HUDEP-2 (cell line): Measurements from ENCODE around the gene RELB.
"Not testable (repeated sequence)": the region's sequence is repeated elsewhere in the genome, so short reads cannot be mapped to it uniquely, and the experiment has no call there.

Source experiments
- DNase-seq, 76 experiments: peaks; one replicate each; lab custom pipeline; 2025; ENCODE audit not compliant: unreplicated experiment in 76 of 76; lab: John Stamatoyannopoulos, UW

RELB gene

DNA sequence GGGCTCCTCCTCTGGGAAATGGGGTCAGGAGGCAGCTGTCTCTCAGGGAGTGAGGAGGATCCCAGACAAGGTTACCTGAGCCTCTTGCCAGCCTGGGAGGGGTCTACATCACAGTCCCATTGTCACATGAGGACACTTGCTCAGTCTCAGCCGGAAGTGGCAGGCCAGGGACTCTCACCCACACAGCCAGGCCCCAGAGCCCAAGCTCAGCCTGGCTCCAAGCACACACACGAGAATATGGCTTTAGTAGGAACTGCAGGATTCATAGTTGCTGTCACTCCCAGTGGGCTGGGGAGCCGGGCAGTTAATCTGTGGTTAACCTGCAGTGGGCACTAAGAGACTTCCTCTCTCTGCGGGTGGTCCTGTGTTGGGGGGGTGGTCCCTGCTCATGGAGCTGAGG, 15.8 kb upstream of the RELB start:
- no peak for DNase-seq

DNA sequence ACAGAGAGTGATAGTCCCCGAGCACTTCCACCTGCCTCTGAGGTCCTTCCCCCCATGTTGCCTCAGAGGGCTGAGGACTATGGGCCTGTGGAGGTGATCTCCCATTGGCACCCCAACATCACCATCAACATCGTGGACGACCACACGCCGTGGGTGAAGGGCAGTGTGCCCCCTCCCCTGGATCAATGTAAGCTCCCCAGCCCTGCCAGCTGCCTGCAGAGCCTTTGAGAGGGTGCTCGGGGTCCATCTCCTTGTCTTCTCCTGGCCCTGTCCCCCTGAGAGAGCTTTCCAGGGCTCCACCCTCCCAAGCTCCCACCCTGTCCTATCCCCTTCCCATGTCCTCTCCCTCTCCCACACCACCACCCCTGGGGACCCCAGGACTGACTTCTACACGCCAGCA, 14.9 kb upstream of the RELB start:
- DNase-seq, result no peak

DNA sequence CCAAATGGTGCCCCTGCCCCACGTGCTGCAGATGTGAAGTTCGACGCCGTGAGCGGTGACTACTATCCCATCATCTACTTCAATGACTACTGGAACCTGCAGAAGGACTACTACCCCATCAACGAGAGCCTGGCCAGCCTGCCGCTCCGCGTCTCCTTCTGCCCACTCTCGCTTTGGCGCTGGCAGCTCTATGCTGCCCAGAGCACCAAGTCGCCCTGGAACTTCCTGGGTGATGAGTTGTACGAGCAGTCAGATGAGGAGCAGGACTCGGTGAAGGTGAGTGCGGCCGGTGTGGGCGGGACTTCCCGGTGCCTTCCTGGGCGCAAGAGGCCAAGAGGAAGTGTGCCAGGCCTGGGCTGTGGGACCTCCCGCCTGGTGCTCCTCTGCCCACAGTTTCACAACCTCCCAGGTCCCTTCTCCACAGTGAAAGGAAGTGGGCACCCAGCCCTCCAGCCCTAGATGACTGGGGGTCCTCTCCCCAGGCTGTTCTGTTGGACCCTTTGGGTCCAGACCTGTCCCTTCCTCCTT, 14.1 kb upstream of the RELB start:
- no peak for DNase-seq

DNA sequence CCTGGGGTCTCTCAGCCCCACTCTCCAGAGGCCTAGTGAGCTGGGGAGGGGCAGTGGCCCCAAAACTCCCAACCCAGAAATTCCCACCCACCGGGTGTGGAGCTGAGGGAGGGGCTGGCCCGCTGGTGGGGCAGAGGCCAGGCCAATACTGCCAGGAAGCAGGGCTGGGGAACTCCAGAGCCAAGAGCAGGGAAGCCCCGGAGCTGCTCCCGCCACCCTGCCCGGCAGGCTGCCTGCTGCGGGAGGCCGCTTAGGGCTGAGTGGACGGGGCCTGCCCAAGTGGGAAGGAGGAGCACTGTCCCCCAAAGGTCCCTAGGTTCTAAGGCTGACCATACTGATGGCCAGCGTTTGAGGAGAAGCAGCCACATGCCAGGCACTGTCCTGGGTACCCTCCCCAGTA, 13.0 kb upstream of the RELB start:
- DNase-seq, result no peak

DNA sequence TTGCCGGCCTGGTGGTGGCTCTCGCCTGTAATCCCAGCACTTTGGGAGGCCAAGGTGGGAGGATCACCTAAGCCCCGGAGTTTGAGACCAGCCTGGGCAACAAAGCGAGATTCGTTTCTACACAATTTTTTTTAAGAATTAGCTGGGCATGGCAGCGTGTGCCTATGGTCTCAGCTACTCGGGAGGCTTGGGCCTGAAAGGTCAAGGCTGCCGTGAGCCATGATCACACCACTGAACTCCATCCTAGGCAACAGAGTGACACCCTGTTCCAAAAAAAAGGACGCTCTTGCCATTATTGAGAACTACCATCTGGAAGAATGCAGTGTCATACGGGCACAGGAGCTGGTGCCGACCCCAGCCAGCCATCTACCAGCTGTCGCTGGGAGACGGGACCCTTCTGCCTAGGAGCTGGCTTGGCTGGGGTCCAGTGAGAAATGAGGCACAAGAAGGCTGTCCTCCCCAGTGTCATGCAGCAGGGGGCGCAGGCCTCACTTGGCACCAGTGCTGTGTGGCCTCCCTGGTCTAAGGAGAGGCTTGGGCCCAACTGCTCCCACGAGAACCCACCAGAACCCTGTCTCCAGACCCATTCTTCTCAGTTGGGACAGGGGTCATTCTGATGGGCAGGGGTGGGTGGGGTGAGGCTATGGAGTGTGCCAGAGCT, 12.2 kb upstream of the RELB start:
- DNase-seq, result peak in 71 of 76 experiments; percentile 15 to 86 (median 67)

GRCh38 chr19:44990459-44990858, 10.8 kb upstream of the RELB start:
- DNase-seq, result no peak

DNA sequence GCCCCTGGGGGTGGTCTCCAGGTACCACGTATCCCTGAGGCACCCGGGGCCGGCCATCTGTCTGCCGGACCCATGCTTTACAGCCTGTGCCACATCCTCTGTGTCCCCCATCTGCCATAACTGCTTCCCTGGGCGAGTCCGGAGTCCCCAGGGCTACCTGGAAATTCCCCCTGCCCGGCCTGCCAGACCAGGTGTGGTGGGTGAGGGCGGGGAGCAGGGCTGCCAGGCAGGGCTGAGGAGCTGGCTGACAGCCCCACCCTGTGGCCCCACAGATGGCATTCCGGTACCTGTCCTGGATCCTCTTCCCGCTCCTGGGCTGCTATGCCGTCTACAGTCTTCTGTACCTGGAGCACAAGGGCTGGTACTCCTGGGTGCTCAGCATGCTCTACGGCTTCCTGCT, 10.3 kb upstream of the RELB start:
- DNase-seq, result no peak

- DNase-seq, result no peak
Measured at GRCh38 chr19:44992336-44993163, 8.7 kb upstream of the RELB start.

DNA sequence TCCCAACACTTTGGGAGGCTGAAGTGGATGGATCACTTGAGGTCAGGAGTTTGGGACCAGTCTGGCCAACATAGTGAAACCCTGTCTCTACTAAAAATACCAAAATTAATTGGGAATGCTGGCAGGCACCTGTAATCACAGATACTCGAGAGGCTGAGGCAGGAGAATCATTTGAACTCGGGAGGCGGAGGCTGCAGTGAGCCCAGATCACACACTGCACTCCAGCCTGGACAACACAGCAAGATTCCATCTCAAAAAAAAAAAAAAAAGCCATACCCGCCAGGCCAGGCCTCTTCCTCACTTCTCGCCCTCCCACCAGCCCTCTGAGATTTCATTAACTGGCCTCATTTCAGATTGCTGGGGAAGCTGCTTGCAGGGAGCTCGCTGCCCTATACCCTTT, 7.7 kb upstream of the RELB start:
- no peak for DNase-seq

- DNase-seq, result no peak
Measured at GRCh38 chr19:44993926-44994537, 7.2 kb upstream of the RELB start.

DNA sequence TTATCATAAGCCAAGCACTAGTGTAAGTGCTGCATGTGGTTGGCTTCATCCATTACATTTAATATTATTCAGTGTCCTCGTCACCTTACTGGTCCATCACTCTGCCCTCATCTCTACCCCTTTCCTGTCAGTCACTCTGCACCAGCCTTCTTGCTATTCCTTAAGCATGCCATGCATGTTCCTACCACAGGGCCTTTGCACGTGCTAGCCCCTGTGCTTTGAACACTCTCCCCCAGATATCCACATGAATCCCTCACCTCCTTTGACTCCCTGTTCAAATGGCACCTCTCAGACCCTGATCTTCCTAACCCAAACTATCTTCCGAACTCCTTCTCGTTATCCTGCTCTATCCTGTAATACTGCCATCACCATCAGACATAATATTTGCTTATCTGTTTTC, 3.2 kb upstream of the RELB start:
- DNase-seq, result no peak

GRCh38 chr19:44999131-44999925, 1.9 kb upstream of the RELB start:
- not testable (repeated sequence) for DNase-seq

DNA sequence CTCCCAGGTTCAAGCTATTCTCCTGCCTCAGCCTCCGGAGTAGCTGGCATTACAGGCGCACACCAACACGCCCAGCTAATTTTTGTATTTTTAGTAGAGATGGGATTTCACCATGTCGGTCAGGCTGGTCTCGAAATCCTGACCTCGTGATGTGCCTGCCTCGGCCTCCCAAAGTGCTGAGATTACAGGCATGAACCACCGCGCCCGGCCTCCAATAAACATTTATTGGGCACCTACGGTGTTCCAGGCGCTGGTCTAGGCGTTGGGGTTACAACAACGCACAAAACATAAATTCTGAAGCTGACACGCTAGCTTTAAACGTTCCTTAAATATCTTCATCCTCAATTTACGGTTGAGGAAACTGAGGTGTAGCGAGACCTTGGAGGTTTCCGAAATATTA, 599 bp upstream of the RELB start:
- not testable (repeated sequence) for DNase-seq

DNA sequence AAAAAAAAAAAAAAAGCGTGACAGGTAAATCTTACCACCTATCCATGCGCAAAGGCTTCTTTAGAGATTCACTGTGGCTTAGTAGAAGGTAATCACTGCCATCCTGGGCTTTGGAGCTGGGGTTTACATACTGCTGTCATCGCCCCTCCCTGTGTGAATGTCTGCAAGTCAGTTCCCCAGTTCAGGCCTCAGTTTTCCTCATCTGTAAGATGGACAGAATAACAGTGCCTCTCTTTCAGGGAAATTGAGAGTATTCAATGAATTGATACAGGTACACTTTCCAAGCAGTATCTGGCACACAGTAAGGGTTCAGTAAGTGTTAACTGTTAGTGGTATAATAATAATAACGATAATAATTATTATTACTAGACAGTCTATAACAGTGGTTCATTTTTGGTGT, 2.2 kb downstream of the RELB start:
- DNase-seq, result no peak

DNA sequence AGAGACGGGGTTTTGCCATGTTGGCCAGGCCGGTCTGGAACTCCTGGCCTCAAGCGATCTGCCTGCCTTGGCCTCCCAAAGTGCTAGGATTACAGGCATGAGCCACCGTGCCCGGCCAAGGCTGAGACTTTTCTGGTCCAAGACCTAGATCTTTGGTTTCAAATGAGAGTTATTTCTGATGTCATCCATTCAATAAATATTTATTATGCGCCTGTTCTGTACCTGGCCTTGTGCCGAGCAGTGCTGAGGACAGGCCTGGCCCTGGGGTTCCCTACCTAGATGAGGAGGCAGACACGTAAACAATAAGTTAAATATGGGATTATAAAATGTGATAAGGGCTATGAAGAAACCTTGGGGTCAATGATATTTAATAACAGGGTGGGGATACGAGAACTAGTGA, 4.5 kb downstream of the RELB start:
- no peak for DNase-seq

GRCh38 chr19:45008552-45008951, 7.3 kb downstream of the RELB start:
- no peak for DNase-seq

- DNase-seq, result no peak
Measured at GRCh38 chr19:45009625-45010255, 8.5 kb downstream of the RELB start.

- peak in 1 of 76 experiments; percentile 6 for DNase-seq
Measured at GRCh38 chr19:45010306-45010705, 9.0 kb downstream of the RELB start.

DNA sequence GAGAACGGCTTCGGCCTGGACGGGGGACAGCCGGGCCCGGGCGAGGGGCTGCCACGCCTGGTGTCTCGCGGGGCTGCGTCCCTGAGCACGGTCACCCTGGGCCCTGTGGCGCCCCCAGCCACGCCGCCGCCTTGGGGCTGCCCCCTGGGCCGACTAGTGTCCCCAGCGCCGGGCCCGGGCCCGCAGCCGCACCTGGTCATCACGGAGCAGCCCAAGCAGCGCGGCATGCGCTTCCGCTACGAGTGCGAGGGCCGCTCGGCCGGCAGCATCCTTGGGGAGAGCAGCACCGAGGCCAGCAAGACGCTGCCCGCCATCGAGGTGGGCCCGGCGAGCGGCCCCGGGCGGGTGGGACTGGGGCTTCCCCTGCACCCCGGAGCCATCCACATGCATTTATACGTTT, 10.7 kb downstream of the RELB start:
- no peak for DNase-seq
